ENCODE results near the gene SLC9A4. TPM values are rescaled to one million over a fixed set of nuclear protein-coding genes. Genes with fewer than 3 reads are reported as not detected.

SLC9A4 gene
- total and polyA plus RNA-seq, 2 of the 4 experiments (the other 2 are of a cell fraction): not detected

DNA sequence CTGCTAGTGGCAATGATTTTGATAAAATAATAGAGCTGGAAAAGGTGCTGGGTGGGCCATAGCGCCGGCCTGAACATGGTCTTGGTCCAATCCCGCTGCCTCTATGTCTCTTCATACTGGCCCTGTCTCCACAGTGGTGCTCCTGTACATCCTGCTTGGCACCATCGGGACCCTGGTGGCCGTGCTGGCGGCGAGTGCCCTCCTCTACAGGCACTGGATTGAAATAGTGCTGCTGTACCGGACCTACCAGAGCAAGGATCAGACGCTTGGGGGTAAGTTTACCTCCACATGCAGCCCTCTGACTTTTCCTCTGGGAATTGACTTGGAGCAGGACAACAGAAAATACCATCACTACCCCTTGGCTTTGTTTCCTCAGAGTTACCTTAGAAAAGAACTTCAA is 26.1 kb upstream of the SLC9A4 start:
- no peak overlapping the region for H4K5ac ChIP-seq (ENCODE audit: low read depth, low read length)
- H2BK120ac ChIP-seq (ENCODE audit: low read depth, low read length): no peak overlapping the region

More for the DNA sequence above, 26.1 kb upstream of the SLC9A4 start:
- no peak overlapping the region for H2BK20ac ChIP-seq (ENCODE audit: low read depth, low read length)
- no peak overlapping the region for H3K18ac ChIP-seq (ENCODE audit: low read depth, low read length)
- BruUV-seq (replicated peaks): no TSS peak
- H2AFZ ChIP-seq (replicated peaks; ENCODE audit: low read length, poor library complexity): no peak overlapping the region
- no peaks in the 10 kb centered on the region for H3K79me1 ChIP-seq (ENCODE audit: low read depth in 1 of 2, low read length in 2 of 2)
- no peak overlapping the region for H2AK9ac ChIP-seq (replicated peaks; ENCODE audit: low read depth, low read length, poor library complexity)
- TF ChIP-seq, protein P1, sequence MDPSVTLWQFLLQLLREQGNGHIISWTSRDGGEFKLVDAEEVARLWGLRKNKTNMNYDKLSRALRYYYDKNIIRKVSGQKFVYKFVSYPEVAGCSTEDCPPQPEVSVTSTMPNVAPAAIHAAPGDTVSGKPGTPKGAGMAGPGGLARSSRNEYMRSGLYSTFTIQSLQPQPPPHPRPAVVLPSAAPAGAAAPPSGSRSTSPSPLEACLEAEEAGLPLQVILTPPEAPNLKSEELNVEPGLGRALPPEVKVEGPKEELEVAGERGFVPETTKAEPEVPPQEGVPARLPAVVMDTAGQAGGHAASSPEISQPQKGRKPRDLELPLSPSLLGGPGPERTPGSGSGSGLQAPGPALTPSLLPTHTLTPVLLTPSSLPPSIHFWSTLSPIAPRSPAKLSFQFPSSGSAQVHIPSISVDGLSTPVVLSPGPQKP (IDR thresholded peaks at IDR 0.05; ENCODE audit: borderline replicate concordance, low read depth, low read length): no peak
- no peak for TF ChIP-seq RAD21 (IDR thresholded peaks at IDR 0.05; ENCODE audit: low read length)
- no peak for TF ChIP-seq MAFK (IDR thresholded peaks at IDR 0.05; ENCODE audit: low read depth, low read length)
- TF ChIP-seq CHD1 (IDR thresholded peaks at IDR 0.05; ENCODE audit: low read depth, low read length): no peak
- TF ChIP-seq, protein P2, sequence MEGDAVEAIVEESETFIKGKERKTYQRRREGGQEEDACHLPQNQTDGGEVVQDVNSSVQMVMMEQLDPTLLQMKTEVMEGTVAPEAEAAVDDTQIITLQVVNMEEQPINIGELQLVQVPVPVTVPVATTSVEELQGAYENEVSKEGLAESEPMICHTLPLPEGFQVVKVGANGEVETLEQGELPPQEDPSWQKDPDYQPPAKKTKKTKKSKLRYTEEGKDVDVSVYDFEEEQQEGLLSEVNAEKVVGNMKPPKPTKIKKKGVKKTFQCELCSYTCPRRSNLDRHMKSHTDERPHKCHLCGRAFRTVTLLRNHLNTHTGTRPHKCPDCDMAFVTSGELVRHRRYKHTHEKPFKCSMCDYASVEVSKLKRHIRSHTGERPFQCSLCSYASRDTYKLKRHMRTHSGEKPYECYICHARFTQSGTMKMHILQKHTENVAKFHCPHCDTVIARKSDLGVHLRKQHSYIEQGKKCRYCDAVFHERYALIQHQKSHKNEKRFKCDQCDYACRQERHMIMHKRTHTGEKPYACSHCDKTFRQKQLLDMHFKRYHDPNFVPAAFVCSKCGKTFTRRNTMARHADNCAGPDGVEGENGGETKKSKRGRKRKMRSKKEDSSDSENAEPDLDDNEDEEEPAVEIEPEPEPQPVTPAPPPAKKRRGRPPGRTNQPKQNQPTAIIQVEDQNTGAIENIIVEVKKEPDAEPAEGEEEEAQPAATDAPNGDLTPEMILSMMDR (conservative IDR thresholded peaks at IDR 0.05; ENCODE audit: low read depth, low read length): no peak
- no peak for TF ChIP-seq SMC3 (IDR thresholded peaks at IDR 0.05; ENCODE audit: low read depth, low read length)
- TF ChIP-seq CEBPB (IDR thresholded peaks at IDR 0.05; ENCODE audit: low read depth, low read length): no peak
- TF ChIP-seq, protein P3, sequence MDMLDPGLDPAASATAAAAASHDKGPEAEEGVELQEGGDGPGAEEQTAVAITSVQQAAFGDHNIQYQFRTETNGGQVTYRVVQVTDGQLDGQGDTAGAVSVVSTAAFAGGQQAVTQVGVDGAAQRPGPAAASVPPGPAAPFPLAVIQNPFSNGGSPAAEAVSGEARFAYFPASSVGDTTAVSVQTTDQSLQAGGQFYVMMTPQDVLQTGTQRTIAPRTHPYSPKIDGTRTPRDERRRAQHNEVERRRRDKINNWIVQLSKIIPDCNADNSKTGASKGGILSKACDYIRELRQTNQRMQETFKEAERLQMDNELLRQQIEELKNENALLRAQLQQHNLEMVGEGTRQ (IDR thresholded peaks at IDR 0.05; ENCODE audit: low read depth, low read length): no peak
- TF ChIP-seq MXI1 (IDR thresholded peaks at IDR 0.05; ENCODE audit: borderline replicate concordance, low read depth, low read length): no peak
- TF ChIP-seq MAZ (IDR thresholded peaks at IDR 0.05; ENCODE audit: borderline replicate concordance, low read depth, low read length): no peak
- TF ChIP-seq FOS (IDR thresholded peaks at IDR 0.05; ENCODE audit: low read depth, low read length): no peak
- TF ChIP-seq BHLHE40 (IDR thresholded peaks at IDR 0.05; ENCODE audit: low read depth, low read length): no peak
- no peak for TF ChIP-seq NFE2L2 (IDR thresholded peaks at IDR 0.05; ENCODE audit: low read depth, low read length)
- no peak for TF ChIP-seq RFX5 (IDR thresholded peaks at IDR 0.05; ENCODE audit: low read depth, low read length)
- no peak for TF ChIP-seq RCOR1 (IDR thresholded peaks at IDR 0.05; ENCODE audit: insufficient replicate concordance, low read length)
- H4K20me1 ChIP-seq (ENCODE audit: insufficient read depth, low read length): no peaks in the 10 kb centered on the region
- H3K9me1 ChIP-seq (ENCODE audit: insufficient read depth, low read length): no peaks in the 10 kb centered on the region
- no peak overlapping the region for H4K8ac ChIP-seq (ENCODE audit: low read depth in 2 of 2, low read length in 2 of 2)
- in situ Hi-C loops (cut with MboI; ENCODE audit: low sequenced_read_pairs) (loop anchor here (10.0 kb wide), 2 partner anchors 272 to 562 kb away; no protein-coding TSS in a partner anchor), intact Hi-C loops (cut with micrococcal nuclease) (loop anchor here (5.0 kb wide), 1 partner anchor 260 kb away; the partner anchor contains the start of gene IL1RL2), dilution Hi-C loops (cut with HindIII; ENCODE audit: low sequenced_read_pairs, unreplicated experiment) (no loop called here)
- H3K14ac ChIP-seq (replicated peaks; ENCODE audit: low read depth, low read length): no peak overlapping the region
- no peak overlapping the region for H3K4me2 ChIP-seq (ENCODE audit: low read depth, low read length)
- ATAC-seq (ENCODE audit: low read depth) (no peak), DNase-seq (no peak)
- no peaks in the 10 kb centered on the region for H3K36me3 ChIP-seq (ENCODE audit: control insufficient read depth, insufficient read depth, low read length)
- no peak overlapping the region for H2BK5ac ChIP-seq (ENCODE audit: low read depth, low read length, poor library complexity, severe bottlenecking)
- H2BK15ac ChIP-seq (ENCODE audit: low read depth, low read length): no peak overlapping the region
- H3K27me3 ChIP-seq (ENCODE audit: control insufficient read depth, insufficient read depth, low read length): peaks cover 11% of the 10 kb centered on the region
- ChIA-PET CTCF (no interaction called here), POLR2A (ENCODE audit: unreplicated experiment) (no interaction called here)
- WGBS, 2 experiments (ENCODE audit: extremely low coverage in 2 of 2, insufficient read length in 1 of 2): 80% methylated on average over 1 of the region's 9 CpGs; no CpG with 5 or more reads in 1 of the 2 experiments
- H3K9ac ChIP-seq (ENCODE audit: low read depth, low read length): no peak overlapping the region
- H3K56ac ChIP-seq (ENCODE audit: extremely low read depth, insufficient read depth, low read length): no peak overlapping the region
- H3K23ac ChIP-seq (ENCODE audit: low read depth, low read length): no peak overlapping the region
- H3K4me1 ChIP-seq (ENCODE audit: control insufficient read depth, insufficient read depth, low read length): no peaks in the 10 kb centered on the region
- H3K9me3 ChIP-seq (ENCODE audit: control insufficient read depth, insufficient read depth, low read length): no peaks in the 10 kb centered on the region
- H2AK5ac ChIP-seq (ENCODE audit: low read depth, low read length): no peak overlapping the region
- no peak overlapping the region for H3K4me3 ChIP-seq (ENCODE audit: insufficient read depth, low read depth, low read length)
- no peak overlapping the region for H3K27ac ChIP-seq (ENCODE audit: insufficient read depth, low read length)
- H4K91ac ChIP-seq (ENCODE audit: insufficient read depth, low read depth, low read length): no peak overlapping the region
- H3K4ac ChIP-seq (ENCODE audit: low read depth, low read length): no peak overlapping the region
